Adrenal gland (tissue), 12 donors: ENCODE results near the gene ACBD6. TPM values are rescaled to one million over a fixed set of nuclear protein-coding genes. Genes with fewer than 3 reads are reported as not detected.

Source experiments
- DNase-seq, 7 donors: peaks; one replicate each; pipeline ENCODE4 v3.0.0-alpha.2; 2019 to 2020
- H3K27ac ChIP-seq, 5 donors: fragments of 200-600 bp; sonication (generic) in 4 of 5; 1 replicate in 3 of 5; 2 replicates in 2 of 5; pipeline versions ENCODE4 v1.5.1 to v1.8.0; 2016 to 2020; ENCODE audit warnings: mild to moderate bottlenecking in 1 of 5
- H3K27me3 ChIP-seq: fragments of 200-600 bp; 2 replicates; pipeline ENCODE4 v1.8.0; 2021
- H3K36me3 ChIP-seq, 2 donors: fragments of 200-600 bp; replicated peaks in 1 of 2; 1 replicate in 1 of 2; 2 replicates in 1 of 2; pipeline versions ENCODE4 v1.5.1 to v1.8.0; 2018 to 2022
- H3K4me1 ChIP-seq, 2 donors: fragments of 200-600 bp; replicated peaks in 1 of 2; 1 replicate in 1 of 2; 2 replicates in 1 of 2; pipeline versions ENCODE4 v1.5.1 to v1.8.0; 2018 to 2021
- H3K4me3 ChIP-seq, 4 donors: fragments of 200-600 bp; sonication (generic) in 3 of 4; one replicate each; pipeline ENCODE4 v1.5.1; 2016 to 2018
- H3K9me3 ChIP-seq, 3 donors: fragments of 200-600 bp; sonication (generic) in 1 of 3; replicated peaks in 1 of 3; 1 replicate in 2 of 3; 2 replicates in 1 of 3; pipeline versions ENCODE4 v1.5.1 to v1.8.0; 2016 to 2021
- POLR2A ChIP-seq, 2 donors: fragments of 450-650 bp; IDR thresholded peaks; one replicate each; pipeline ENCODE4 v1.6.1; 2017; ENCODE audit warnings: antibody characterized with exemption in 2 of 2, mild to moderate bottlenecking in 2 of 2, moderate library complexity in 1 of 2
- WGBS, 4 donors: extraction: QIAGEN DNeasy Blood & Tissue Kit in 2 of 4; methylation state at CpG; one replicate each; pipeline versions ENCODE4 v1.1.5 to v1.1.7; 2013 to 2017; 5-methylcytosine and 5-hydroxymethylcytosine counted together
- intact Hi-C, 2 donors: fragments of 100-400 bp; cut with DNase I; formaldehyde crosslinking; loops; one replicate each; pipeline versions ENCODE4 v1.14.1 to v1.15.0; 2022 to 2023
- polyA plus RNA-seq, 3 donors: library from polyadenylated mRNA; stranded (reverse); fragments of 200-250 nt in 2 of 3; fragments of 350-450 nt in 1 of 3; fragmentation: Illumina TruSeq in 1 of 3; extraction: RNeasy Lipid Tissue Mini Kit (QIAGEN cat#74804) in 1 of 3; gene quantifications; one replicate each; pipeline ENCODE4 v1.2.3, GENCODE V29; 2013 to 2014
- total RNA-seq, 9 donors: library from RNA; depleted of rRNA in 4 of 9; stranded (reverse); fragments of >200 nt in 4 of 9; fragments of 120-200 nt in 1 of 9; fragmentation: NEBNext Ultra II Directional in 1 of 9; extraction: Animal tissue kit (Norgen Biotek cat#: 25700) in 1 of 9; gene quantifications; one replicate each; pipeline versions ENCODE4 v1.1.0 to v1.2.4, GENCODE V29; 2013 to 2023
- TF ChIP-seq, protein P1 (sequence below), 6 experiments: fragments of 450-650 bp in 4 of 6; fragments of 200-600 bp in 2 of 6; sonication (generic) in 1 of 6; IDR thresholded peaks; 1 replicate in 5 of 6; 2 replicates in 1 of 6; pipeline versions ENCODE4 v1.5.1 to v1.8.0; 2016 to 2021; ENCODE audit warnings: antibody characterized with exemption in 6 of 6, mild to moderate bottlenecking in 2 of 6, moderate library complexity in 1 of 6
- donor health status: healthy with polysubstance abuse.
- donor health status: Bipolar disorder and iron deficiency.
- donor health status: DM: yes; HTN: yes; CAD: no.
- donor health status: DM: no; HTN: no; CAD: no.
- donor health status: DM: no; HTN: no; CAD: no.
- donor health status: DM: yes; HTN: yes; CAD: no.

The ACBD6 gene
- total and polyA plus RNA-seq, 12 donors: 28.7 to 75.1 (median 36.6) TPM

- H3K27me3 ChIP-seq: no peaks in the 10 kb centered on the region
- H3K4me1 ChIP-seq: peaks cover 13 to 35% of the 10 kb centered on the region in 2 donors
- no peak overlapping the region for H3K27ac ChIP-seq
- intact Hi-C loops: no loop called here
- WGBS, 4 donors: 93 to 100% (median 96%) methylated on average over 4 of the region's 4 CpGs
- no peaks in the 10 kb centered on the region for H3K9me3 ChIP-seq
- H3K4me3 ChIP-seq: no peak overlapping the region
- TF ChIP-seq, protein P1, sequence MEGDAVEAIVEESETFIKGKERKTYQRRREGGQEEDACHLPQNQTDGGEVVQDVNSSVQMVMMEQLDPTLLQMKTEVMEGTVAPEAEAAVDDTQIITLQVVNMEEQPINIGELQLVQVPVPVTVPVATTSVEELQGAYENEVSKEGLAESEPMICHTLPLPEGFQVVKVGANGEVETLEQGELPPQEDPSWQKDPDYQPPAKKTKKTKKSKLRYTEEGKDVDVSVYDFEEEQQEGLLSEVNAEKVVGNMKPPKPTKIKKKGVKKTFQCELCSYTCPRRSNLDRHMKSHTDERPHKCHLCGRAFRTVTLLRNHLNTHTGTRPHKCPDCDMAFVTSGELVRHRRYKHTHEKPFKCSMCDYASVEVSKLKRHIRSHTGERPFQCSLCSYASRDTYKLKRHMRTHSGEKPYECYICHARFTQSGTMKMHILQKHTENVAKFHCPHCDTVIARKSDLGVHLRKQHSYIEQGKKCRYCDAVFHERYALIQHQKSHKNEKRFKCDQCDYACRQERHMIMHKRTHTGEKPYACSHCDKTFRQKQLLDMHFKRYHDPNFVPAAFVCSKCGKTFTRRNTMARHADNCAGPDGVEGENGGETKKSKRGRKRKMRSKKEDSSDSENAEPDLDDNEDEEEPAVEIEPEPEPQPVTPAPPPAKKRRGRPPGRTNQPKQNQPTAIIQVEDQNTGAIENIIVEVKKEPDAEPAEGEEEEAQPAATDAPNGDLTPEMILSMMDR (IDR thresholded peaks at IDR 0.05): no peak
- no peak for TF ChIP-seq POLR2A (IDR thresholded peaks at IDR 0.05)
- no peaks in the 10 kb centered on the region for H3K36me3 ChIP-seq
- no peak for DNase-seq
Observed at GRCh38 chr1:180498594-180498993, 3.8 kb downstream of the ACBD6 start.

DNA sequence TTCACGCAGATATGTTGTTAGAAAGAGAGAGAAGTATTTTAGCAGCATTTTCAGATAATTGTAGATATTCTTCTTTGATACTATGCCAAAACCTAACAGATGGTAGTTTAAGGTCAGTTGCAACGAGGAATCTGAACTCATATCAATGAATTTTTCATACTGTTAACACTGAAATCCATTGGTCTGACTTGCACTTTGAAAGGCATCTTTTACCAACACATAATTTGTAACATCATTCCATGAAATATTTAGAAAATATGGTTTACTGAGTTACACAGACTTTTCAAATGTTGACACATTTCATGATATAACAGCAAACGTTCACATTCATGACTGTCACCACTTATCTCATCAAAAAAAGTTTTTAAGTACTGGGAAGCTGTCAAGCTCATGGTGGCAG lies 4.6 kb downstream of the ACBD6 start:
- Histone ChIP-seq H3K4me1 (peaks cover 7 to 30% of the 10 kb centered on the region in 2 donors), H3K27ac (no peak overlapping the region), H3K9me3 (no peaks in the 10 kb centered on the region), H3K27me3 (no peaks in the 10 kb centered on the region), H3K36me3 (no peaks in the 10 kb centered on the region), H3K4me3 (no peak overlapping the region)
- intact Hi-C loops: no loop called here
- WGBS, 4 donors: 74 to 81% (median 76%) methylated on average over 3 of the region's 3 CpGs
- TF ChIP-seq, protein P1 (IDR thresholded peaks at IDR 0.05): no peak
- no peak for TF ChIP-seq POLR2A (IDR thresholded peaks at IDR 0.05)
- no peak for DNase-seq

- Histone ChIP-seq H3K27me3 (no peaks in the 10 kb centered on the region), H3K9me3 (no peaks in the 10 kb centered on the region), H3K36me3 (peaks cover 0 to 9% of the 10 kb centered on the region in 2 donors), H3K4me1 (peaks cover 0 to 7% of the 10 kb centered on the region in 2 donors), H3K27ac (no peak overlapping the region), H3K4me3 (no peak overlapping the region)
- DNase-seq: no peak
- intact Hi-C loops: no loop called here
- TF ChIP-seq POLR2A (IDR thresholded peaks at IDR 0.05): no peak
- TF ChIP-seq, protein P1 (IDR thresholded peaks at IDR 0.05): no peak
- WGBS, 4 donors: 65 to 75% (median 69%) methylated on average over 2 of the region's 2 CpGs
Observed at GRCh38 chr1:180494370-180494769, 8.0 kb downstream of the ACBD6 start.

GRCh38 chr1:180489976-180490375 lies 12.4 kb downstream of the ACBD6 start:
- Histone ChIP-seq H3K9me3 (no peaks in the 10 kb centered on the region), H3K4me3 (no peak overlapping the region), H3K27me3 (no peaks in the 10 kb centered on the region), H3K4me1 (no peaks in the 10 kb centered on the region), H3K36me3 (peaks cover 0 to 9% of the 10 kb centered on the region in 2 donors), H3K27ac (no peak overlapping the region)
- TF ChIP-seq, protein P1 (IDR thresholded peaks at IDR 0.05): no peak
- TF ChIP-seq POLR2A (IDR thresholded peaks at IDR 0.05): no peak
- no peak for DNase-seq
- intact Hi-C loops: no loop called here
